Lower lobe of right lung (tissue), 1 donor: ENCODE results near the gene PRKG2. TPM values are rescaled to one million over a fixed set of nuclear protein-coding genes. Genes with fewer than 3 reads are reported as not detected.

Experiments used
- total RNA-seq: library from RNA; stranded (reverse); fragmentation: NEBNext Ultra II Directional; extraction: Animal tissue kit (Norgen Biotek cat#: 25700); gene quantifications from one replicate; pipeline ENCODE4 v1.2.1, GENCODE V29; 2021
- donor health status: DM: no; HTN: yes; CAD: no; lungs with severe emphysema.

Gene PRKG2
- total RNA-seq, 1 donor from 2014 or later: 6.4 TPM

Other genes with a start within 250 kb of the PRKG2 start
- gene BMP3, start 184.5 kb downstream of the PRKG2 start, total RNA-seq: 18.2 TPM